Measurements from ENCODE around the gene FAM111A. TPM values are rescaled to one million over a fixed set of nuclear protein-coding genes. Genes with fewer than 3 reads are reported as not detected.

Gene FAM111A
- polyA plus RNA-seq, 1 donor (not counting 4 experiments of a cell fraction or from before 2014, with no cell fraction given): 21.0 TPM

- Histone ChIP-seq H4K20me1 (ENCODE audit: control insufficient read depth, extremely low read depth, insufficient read depth, low read length) (no peaks in the 10 kb centered on the region), H3K9ac (ENCODE audit: control insufficient read depth, extremely low read depth, insufficient read depth, low read length) (no peak overlapping the region), H3K4me3 (ENCODE audit: control insufficient read depth in 2 of 3, extremely low read depth in 1 of 3, insufficient read depth in 2 of 3, low read depth in 1 of 3, low read length in 3 of 3) (no peak overlapping the region), H3K27ac (ENCODE audit: control insufficient read depth, insufficient read depth, low read length) (no peak overlapping the region), H3K27me3 (ENCODE audit: control insufficient read depth, extremely low read depth, insufficient read depth, low read length) (no peaks in the 10 kb centered on the region), H3K36me3 (ENCODE audit: control insufficient read depth in 2 of 2, extremely low read depth in 1 of 2, insufficient read depth in 2 of 2, low read length in 2 of 2) (peaks cover 2 to 12% of the 10 kb centered on the region in 2 experiments), H2AFZ (ENCODE audit: control insufficient read depth, low read length) (no peak overlapping the region), H3K4me1 (ENCODE audit: control insufficient read depth, extremely low read depth, insufficient read depth, low read length) (peaks cover 3% of the 10 kb centered on the region), H3K4me2 (ENCODE audit: control insufficient read depth, extremely low read depth, insufficient read depth, low read depth, low read length) (no peak overlapping the region), H3K9me1 (ENCODE audit: control insufficient read depth, extremely low read depth, insufficient read depth, low read length) (no peaks in the 10 kb centered on the region), H3K9me3 (ENCODE audit: control insufficient read depth, low read depth, low read length) (no peaks in the 10 kb centered on the region), H3K79me2 (ENCODE audit: control insufficient read depth, insufficient read depth, low read length) (no peaks in the 10 kb centered on the region)
- DNase-seq (ENCODE audit: low read depth, low spot score) (no peak), FAIRE-seq (no peak)
- TF ChIP-seq CTCF (optimal IDR thresholded peaks at IDR 0.05 in 1 of 3, IDR thresholded peaks at IDR 0.05 in 1 of 3, conservative IDR thresholded peaks at IDR 0.05 in 1 of 3; ENCODE audit: extremely low read depth in 1 of 3, insufficient read depth in 2 of 3, low read length in 3 of 3) (no peak), EZH2 (IDR thresholded peaks at IDR 0.05; ENCODE audit: low read length) (no peak)
- dilution Hi-C loops (cut with MboI; ENCODE audit: extremely low pct_ligation_motif_present, low sequenced_read_pairs): no loop called here
Observed at GRCh38 chr11:59198726-59199125, 56.1 kb downstream of the FAM111A start.

GRCh38 chr11:59199546-59200422 lies 57.1 kb downstream of the FAM111A start:
- Histone ChIP-seq H3K9ac (ENCODE audit: control insufficient read depth, extremely low read depth, insufficient read depth, low read length) (no peak overlapping the region), H2AFZ (ENCODE audit: control insufficient read depth, low read length) (no peak overlapping the region), H3K9me1 (ENCODE audit: control insufficient read depth, extremely low read depth, insufficient read depth, low read length) (no peaks in the 10 kb centered on the region), H3K4me3 (ENCODE audit: control insufficient read depth in 2 of 3, extremely low read depth in 1 of 3, insufficient read depth in 2 of 3, low read depth in 1 of 3, low read length in 3 of 3) (no peak overlapping the region), H3K4me2 (ENCODE audit: control insufficient read depth, extremely low read depth, insufficient read depth, low read depth, low read length) (no peak overlapping the region), H4K20me1 (ENCODE audit: control insufficient read depth, extremely low read depth, insufficient read depth, low read length) (no peaks in the 10 kb centered on the region), H3K79me2 (ENCODE audit: control insufficient read depth, insufficient read depth, low read length) (no peaks in the 10 kb centered on the region), H3K4me1 (ENCODE audit: control insufficient read depth, extremely low read depth, insufficient read depth, low read length) (peaks cover 3% of the 10 kb centered on the region), H3K27ac (ENCODE audit: control insufficient read depth, insufficient read depth, low read length) (no peak overlapping the region), H3K27me3 (ENCODE audit: control insufficient read depth, extremely low read depth, insufficient read depth, low read length) (no peaks in the 10 kb centered on the region), H3K36me3 (ENCODE audit: control insufficient read depth in 2 of 2, extremely low read depth in 1 of 2, insufficient read depth in 2 of 2, low read length in 2 of 2) (peaks cover 4 to 11% of the 10 kb centered on the region in 2 experiments), H3K9me3 (ENCODE audit: control insufficient read depth, low read depth, low read length) (no peaks in the 10 kb centered on the region)
- dilution Hi-C loops (cut with MboI; ENCODE audit: extremely low pct_ligation_motif_present, low sequenced_read_pairs): no loop called here
- FAIRE-seq (no peak), DNase-seq (ENCODE audit: low read depth, low spot score) (no peak)
- TF ChIP-seq EZH2 (IDR thresholded peaks at IDR 0.05; ENCODE audit: low read length): no peak
- no peak for TF ChIP-seq CTCF (optimal IDR thresholded peaks at IDR 0.05 in 1 of 3, IDR thresholded peaks at IDR 0.05 in 1 of 3, conservative IDR thresholded peaks at IDR 0.05 in 1 of 3; ENCODE audit: extremely low read depth in 1 of 3, insufficient read depth in 2 of 3, low read length in 3 of 3)
